ENCODE measurements around the gene COL2A1. TPM values are rescaled to one million over a fixed set of nuclear protein-coding genes. Genes with fewer than 3 reads are reported as not detected.

The COL2A1 gene
- total and polyA plus RNA-seq, 2 donors (not counting 3 experiments of a cell fraction or from before 2014, with no cell fraction given), result not detected

DNA sequence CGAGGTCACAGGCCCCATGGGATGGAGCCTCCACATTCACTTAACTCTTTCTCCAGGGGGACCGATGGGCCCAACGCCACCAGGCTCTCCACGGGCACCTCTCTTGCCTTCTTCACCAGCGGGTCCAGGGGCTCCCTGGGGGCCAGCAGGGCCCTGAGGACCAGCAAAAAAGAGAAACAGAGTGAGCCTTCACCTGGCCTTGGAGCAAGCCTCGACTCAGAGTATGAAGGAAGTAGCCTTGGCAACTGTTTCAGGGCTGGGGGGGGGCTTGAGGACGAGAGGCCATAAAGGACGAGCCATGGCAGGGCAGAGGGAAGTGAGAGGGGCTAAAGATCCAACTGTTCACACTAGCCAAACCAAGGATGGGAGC lies 18.0 kb downstream of the COL2A1 start:
- no peaks in the 10 kb centered on the region for H3K9me3 ChIP-seq (replicated peaks; ENCODE audit: control insufficient read depth, insufficient read depth, low read length)
- no TSS peak for BruUV-seq (replicated peaks)
- TF ChIP-seq POLR2A (IDR thresholded peaks at IDR 0.05; ENCODE audit: low read depth, low read length) (no peak), GATA2 (IDR thresholded peaks at IDR 0.05; ENCODE audit: insufficient read depth, insufficient read length, low read depth, low read length) (no peak), JUN (IDR thresholded peaks at IDR 0.05; ENCODE audit: borderline replicate concordance, insufficient read depth, insufficient read length, low read depth) (no peak), POLR2AphosphoS5 (IDR thresholded peaks at IDR 0.05; ENCODE audit: insufficient read depth, low read depth, low read length) (no peak), MYC (IDR thresholded peaks at IDR 0.05; ENCODE audit: low read depth, low read length) (no peak), EZH2 (IDR thresholded peaks at IDR 0.05; ENCODE audit: borderline replicate concordance, low read depth, low read length, severe bottlenecking) (no peak), FOS (IDR thresholded peaks at IDR 0.05; ENCODE audit: borderline replicate concordance, insufficient read depth, low read length) (no peak)
- TF ChIP-seq, protein P1, sequence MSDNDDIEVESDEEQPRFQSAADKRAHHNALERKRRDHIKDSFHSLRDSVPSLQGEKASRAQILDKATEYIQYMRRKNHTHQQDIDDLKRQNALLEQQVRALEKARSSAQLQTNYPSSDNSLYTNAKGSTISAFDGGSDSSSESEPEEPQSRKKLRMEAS (IDR thresholded peaks at IDR 0.05; ENCODE audit: insufficient read depth, insufficient read length), result no peak
- TF ChIP-seq, protein P2, sequence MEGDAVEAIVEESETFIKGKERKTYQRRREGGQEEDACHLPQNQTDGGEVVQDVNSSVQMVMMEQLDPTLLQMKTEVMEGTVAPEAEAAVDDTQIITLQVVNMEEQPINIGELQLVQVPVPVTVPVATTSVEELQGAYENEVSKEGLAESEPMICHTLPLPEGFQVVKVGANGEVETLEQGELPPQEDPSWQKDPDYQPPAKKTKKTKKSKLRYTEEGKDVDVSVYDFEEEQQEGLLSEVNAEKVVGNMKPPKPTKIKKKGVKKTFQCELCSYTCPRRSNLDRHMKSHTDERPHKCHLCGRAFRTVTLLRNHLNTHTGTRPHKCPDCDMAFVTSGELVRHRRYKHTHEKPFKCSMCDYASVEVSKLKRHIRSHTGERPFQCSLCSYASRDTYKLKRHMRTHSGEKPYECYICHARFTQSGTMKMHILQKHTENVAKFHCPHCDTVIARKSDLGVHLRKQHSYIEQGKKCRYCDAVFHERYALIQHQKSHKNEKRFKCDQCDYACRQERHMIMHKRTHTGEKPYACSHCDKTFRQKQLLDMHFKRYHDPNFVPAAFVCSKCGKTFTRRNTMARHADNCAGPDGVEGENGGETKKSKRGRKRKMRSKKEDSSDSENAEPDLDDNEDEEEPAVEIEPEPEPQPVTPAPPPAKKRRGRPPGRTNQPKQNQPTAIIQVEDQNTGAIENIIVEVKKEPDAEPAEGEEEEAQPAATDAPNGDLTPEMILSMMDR (IDR thresholded peaks at IDR 0.05; ENCODE audit: extremely low read depth in 1 of 2, insufficient read depth in 1 of 2, low read depth in 1 of 2, low read length in 2 of 2), result no peak
- H3K27me3 ChIP-seq (ENCODE audit: control insufficient read depth in 2 of 2, insufficient read depth in 2 of 2, low read length in 2 of 2), result no peaks in the 10 kb centered on the region
- ChIA-PET POLR2A (no interaction called here), CTCF (no interaction called here)
- no peak overlapping the region for H2AFZ ChIP-seq (ENCODE audit: low read depth, low read length)
- no peak overlapping the region for H3K4me2 ChIP-seq (ENCODE audit: insufficient read depth, low read length)
- no peaks in the 10 kb centered on the region for H3K4me1 ChIP-seq (ENCODE audit: control insufficient read depth, extremely low read depth, insufficient read depth, low read length)
- intact Hi-C loops (cut with micrococcal nuclease), result no loop called here
- H3K9me1 ChIP-seq (replicated peaks; ENCODE audit: control insufficient read depth, extremely low read depth, insufficient read depth, low read length), result no peaks in the 10 kb centered on the region
- DNase-seq (ENCODE audit: low read depth, low spot score), result no peak
- H3K36me3 ChIP-seq (ENCODE audit: control insufficient read depth in 2 of 2, extremely low read depth in 1 of 2, insufficient read depth in 2 of 2, low read length in 2 of 2), result no peaks in the 10 kb centered on the region
- H3K27ac ChIP-seq (ENCODE audit: insufficient read depth, low read depth, low read length), result no peak overlapping the region
- H3K79me2 ChIP-seq (ENCODE audit: control insufficient read depth, insufficient read depth, low read length), result no peaks in the 10 kb centered on the region
- no peaks in the 10 kb centered on the region for H4K20me1 ChIP-seq (replicated peaks; ENCODE audit: control insufficient read depth, extremely low read depth, insufficient read depth, low read length)
- dilution Hi-C loops (cut with MboI; ENCODE audit: extremely low pct_ligation_motif_present, low sequenced_read_pairs), result no loop called here
- no peak overlapping the region for H3K9ac ChIP-seq (replicated peaks; ENCODE audit: extremely low read depth, insufficient read depth, low read length)
- no peak for FAIRE-seq
- H3K4me3 ChIP-seq (replicated peaks in 1 of 3; ENCODE audit: insufficient read depth in 1 of 3, low read depth in 1 of 3, low read length in 3 of 3), result no peak overlapping the region

Measured in endothelial cell of umbilical vein (primary cell).